Activated CD4-positive, CD25-positive, alpha-beta regulatory T cell treated with anti-CD3 and anti-CD28 coated beads, Interleukin-2, amount 50 U/mL, for 16 hours (primary cell): ENCODE results near the gene ORMDL1.

Experiments used
- DNase-seq: peaks from one replicate; pipeline ENCODE4 v3.0.0-alpha.2; 2020; ENCODE audit warnings: low read depth, low spot score

Gene ORMDL1, protein sequence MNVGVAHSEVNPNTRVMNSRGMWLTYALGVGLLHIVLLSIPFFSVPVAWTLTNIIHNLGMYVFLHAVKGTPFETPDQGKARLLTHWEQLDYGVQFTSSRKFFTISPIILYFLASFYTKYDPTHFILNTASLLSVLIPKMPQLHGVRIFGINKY

DNA sequence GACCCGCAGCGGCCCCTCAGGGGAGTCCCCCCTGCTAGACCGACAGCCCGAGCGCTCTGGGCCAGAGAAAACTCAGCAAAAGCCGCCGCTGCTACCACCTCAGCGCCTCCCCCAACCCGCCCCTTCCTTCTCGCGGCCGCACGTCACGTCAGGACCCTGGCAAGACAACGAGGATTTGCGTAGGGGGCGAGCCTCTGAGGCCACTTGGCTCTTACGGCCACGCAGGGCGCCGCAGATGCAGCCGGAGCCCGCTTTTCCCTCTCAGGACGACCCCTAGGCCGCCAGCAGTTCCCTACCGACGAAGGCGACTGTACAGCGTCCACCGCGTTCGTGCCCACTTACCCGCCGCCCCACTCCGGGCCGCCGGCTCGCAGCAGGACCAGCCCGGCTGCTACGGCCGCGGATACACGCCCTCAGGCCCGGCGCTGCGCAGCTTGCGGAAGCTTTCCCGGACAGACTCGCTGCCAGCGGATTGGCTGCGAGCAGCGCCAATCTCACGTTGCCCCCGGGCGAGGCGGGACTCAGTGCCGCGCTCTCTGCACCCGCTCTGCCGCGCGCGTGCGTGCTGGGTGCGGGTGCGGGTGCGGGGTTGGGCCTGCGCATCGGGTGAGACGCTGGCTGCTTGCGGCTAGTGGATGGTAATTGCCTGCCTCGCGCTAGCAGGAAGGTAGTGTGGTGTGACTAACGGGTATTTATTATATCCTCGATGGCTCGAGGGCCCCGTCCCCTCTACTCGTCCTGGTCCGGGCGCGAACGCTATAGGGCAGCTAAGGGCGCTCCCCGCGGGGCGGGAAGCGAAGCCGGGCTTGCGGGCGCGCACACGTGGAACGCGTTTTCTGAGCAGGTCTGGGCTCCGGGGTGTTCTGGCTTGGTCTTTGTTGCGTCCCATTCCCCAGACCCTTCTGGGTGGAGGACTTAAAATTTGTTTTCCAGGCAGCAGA lies at the start of gene ORMDL1, which contains the start of gene PMS1:
Gene ORMDL1, minus strand, starts transcription at position 413 of the 941 bp plus-strand sequence. CDS start 1,744 bp downstream, outside the sequence.
Gene PMS1, plus strand, starts transcription at position 524 of the 941 bp plus-strand sequence. CDS start 7,360 bp downstream, outside the sequence.
- DNase-seq: peak; percentile 88

DNA sequence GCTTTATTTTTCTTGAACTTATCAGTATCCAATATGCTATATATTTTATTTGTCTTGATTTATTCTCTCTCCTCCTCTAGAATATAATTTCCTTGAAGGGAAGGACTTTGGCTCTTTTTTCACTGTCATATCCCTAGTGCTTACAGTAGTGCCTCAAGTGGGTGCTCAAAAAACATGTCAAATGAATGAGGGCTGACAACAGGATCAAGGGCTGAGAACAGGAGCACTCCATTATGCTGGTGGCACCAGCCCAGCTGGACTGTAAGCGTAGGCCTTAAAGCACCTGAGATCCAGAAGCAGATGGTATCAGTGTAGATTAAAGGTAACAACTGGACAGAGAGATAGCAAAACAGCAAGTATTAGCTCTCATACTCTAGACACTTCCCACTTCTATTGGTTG lies 46.4 kb upstream of the ORMDL1 start:
- no peak for DNase-seq

DNA sequence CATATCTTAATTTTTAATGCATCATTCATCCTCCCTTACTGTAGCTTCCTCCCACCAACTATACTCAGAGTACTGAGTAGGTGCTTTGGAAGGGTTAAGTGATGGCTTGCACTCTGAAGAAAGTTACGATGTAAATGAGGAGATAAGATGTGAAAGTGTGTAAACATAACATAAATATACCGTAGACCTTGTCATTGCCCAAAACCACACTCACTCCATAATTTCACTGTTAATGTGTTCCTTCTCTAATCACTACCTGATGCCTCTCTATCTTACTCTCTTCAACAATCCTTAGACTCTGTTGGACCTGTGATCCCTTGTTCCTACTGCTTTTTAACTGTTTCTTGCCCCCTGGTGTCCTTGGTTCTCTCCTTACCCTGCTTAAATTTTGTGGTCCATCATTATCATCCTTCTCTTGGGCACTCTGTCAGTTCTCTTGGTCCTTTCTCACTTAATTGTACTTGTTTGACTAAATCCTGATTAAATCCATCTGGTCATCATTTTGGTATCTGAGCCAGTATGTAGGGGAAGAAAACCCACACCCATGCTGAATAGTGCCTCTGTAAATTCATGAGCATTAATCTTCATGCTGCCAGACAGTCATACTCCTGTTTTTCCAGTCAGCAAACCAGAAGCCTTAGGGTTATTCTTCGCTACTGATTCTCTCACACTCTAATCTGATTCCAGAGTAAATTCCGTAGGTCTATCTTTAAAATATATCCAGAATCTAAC lies 45.1 kb upstream of the ORMDL1 start:
- DNase-seq: no peak

DNA sequence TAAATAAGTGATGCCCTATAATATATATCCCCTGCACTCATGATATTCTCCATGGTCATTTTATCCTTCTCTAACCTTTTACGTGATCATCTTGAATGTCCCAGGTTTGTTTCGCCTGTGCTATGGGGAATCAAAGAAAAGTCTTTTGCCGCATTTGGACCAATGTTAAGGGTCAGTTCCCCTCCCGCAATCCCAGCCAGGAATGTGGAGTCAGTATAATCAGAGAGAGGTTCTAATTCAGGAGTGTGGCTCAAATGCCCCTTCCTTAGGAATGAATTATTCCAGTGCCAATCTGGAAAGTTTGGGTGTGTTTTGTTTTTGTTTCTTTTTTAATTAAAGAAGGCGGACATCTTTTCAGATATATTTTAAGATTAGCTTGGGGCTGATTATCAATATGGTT lies 41.9 kb upstream of the ORMDL1 start:
- DNase-seq: no peak

DNA sequence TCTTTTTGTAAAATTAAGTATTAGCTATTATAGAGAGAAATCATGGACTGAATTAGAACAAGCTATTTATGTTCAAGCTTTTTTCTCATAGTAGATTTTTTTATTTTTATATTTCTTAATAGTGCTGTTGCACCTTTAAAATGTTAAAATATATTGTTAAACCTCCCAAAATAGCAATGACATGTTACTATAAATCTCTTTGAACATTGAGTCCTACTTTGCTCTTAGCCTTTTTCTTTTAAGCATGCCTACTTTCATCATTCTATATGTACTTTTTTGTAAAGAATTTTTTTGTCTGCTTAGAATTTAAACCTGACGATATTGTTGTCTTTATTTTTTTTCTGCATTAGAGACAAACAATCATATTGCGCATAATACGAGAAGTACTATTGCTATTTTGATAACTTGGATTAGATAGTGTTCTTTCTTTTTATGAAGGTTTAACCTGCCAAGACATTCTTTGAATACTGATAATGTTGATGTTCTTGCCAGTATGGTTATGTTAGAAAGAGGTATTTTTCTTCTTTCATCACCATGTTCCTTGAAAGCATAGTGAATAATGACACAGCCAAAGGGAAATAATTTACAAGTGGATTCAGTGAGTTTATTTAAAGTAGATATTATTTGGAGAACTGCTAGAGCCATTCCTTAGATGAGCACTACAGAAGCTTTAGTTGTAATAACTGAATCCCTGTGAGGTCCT lies 40.7 kb upstream of the ORMDL1 start:
- DNase-seq: no peak

DNA sequence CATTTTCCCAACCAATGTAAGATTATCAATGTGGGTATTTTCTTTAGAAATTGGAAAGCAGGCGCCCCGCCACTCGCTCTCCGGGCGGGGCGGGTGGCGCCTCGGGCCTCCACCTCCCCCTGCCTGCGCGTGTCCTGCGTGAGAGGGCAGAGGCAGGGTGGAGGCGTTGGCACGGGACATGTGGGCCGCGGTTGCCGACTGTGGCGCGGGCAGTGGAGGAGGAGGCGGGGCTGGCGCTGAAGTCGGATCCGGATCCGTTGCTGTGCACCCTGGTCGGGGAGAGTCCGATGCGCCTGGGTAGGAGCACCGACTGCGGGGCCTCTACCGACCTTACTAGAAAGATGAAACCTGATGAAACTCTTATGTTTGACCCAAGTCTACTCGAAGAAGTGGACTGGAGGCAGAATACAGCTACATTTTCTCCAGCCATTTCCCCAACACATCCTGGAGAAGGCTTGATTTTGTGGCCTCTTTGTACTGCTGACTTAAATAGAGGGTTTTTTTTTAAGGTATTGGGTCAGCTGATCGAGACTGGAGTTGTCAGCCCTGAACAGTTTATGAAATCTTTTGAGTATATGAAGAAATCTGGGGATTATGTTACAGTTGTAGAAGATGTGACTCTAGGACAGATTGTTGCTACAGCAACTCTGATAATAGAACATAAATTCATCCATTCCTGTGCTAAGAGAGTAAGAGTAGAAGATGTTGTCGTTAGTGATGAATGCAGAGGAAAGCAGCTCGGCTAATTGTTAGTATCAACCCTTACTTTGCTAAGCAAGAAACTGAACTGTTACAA lies 38.0 kb upstream of the ORMDL1 start:
- DNase-seq: no peak

DNA sequence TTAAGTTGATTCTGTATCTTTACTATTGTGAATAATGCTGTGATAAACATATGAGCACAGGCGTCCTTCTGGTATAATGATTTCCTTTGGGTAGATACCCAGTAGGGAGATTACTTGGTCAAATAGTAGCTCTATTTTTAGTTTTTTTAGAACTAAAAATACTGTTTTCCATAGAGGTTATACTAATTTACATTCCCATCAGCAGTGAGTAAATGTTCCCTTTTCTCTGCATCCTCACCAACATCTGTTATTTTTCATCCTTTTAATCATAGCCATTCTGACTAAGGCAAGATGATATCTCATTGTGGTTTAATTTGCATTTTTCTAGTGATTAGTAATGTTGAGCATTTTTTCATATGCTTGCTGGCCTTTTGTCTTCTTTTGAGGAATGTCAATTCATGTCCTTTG lies 35.2 kb upstream of the ORMDL1 start:
- no peak for DNase-seq

DNA sequence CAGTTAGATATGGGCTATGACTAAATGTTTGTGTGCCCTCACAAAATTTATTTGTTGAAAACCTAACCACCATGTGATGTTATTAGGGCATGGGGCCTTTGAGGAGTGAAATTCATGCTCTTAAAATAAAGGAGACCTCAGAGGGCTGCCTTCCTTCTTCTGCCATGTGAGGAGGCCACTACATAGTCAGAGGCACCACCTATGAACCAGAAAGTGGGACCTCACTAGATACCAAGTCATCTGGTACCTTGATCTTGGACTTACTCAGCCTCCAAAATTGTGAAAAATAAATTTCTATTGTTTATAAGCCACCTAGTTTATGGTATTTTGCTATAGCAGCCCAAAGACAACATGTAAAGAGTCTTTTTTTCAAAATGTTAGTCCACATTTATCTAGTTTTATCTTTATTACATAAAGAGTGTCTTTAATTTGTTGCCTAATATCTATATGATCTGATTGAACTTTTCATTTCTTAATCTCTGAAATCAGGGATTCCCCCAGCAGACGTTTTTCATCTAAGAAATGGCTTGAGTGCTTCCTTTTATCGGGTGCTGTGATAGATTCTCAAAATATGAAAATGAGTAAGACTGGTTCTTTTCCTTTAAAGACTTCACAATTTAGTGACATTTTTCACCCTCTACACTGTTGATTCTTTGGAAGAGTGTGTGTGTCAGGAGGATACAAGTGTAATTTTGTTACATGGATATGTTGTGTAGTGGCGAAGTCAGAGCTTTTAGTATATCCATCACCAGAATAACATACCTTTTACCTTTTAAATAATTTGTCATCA lies 34.3 kb upstream of the ORMDL1 start:
- DNase-seq: no peak

DNA sequence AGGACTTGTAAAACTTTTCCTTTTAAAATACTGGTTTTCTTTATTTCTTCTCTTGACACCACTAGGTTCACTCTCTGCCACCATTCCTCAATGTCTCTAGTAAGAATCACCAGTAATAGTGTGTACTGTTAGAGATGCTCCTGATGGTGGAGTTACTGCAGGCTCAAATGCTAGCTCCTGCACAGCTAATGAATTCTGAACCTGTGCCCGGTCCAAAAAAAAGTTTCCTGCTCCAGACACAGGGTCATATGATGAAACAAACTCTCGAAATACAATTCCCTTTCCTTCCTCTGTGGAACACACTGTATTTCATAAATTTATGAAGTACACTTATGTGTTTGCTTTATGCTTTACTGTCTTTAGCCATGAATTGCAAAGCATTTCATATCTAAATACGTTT lies 19.3 kb upstream of the ORMDL1 start:
- no peak for DNase-seq

DNA sequence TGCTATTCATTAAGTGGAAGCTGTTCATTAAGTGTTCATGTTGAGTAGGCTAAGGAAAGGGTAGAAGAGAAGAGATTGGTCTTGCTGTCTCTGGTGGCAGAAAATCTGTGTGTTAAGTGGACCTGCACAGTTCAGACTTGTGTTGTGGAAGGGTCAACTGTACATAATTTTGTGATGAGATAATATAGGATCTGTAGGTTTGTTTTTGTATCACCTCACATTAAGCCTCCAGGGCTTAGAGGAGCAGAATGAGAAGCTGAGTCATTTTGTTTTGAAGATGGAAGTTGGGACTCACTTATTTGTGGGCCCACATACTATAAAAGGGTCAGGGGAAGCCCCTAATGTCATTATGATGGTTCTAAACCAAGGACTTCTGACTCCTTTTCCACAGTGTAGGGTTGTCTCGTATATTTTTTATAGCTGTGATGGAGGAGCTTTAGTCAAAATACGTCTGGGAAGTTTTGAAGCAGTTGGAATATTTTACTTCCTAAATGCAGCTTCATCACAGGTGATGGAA lies 18.3 kb upstream of the ORMDL1 start:
- DNase-seq: no peak

DNA sequence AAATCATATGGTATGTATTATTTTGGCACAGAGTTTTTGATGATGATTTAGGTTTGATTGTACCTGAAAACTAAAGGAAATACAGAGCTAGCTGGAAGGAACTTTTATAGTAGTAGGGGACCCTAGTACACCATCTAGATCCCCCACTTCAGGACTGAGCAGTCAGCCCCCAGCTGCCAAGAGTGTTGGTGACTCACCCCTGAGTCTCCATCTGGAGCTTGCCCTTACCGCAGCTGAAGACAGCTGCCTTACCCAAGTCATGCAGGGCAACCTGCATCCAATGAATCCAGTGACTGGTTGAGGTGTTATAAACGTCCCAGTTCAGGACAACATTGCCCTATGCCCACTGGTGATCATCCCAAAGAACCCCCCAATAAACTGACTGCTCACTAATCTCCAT lies 15.4 kb upstream of the ORMDL1 start:
- no peak for DNase-seq

DNA sequence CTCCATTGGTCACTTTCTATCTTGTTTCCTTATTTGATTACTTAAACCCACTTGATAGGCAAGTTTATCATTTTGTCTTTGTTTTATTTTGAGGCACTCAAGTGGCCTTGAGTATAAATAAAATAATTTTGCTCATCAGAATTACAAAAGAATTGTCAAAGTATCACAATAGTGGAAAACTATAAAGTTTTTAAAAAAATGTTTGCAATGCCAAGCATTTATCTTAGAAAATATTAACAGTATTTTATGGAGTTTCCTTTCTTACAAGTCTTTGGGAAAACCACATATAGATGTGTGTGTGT lies 14.8 kb upstream of the ORMDL1 start:
- DNase-seq: no peak

DNA sequence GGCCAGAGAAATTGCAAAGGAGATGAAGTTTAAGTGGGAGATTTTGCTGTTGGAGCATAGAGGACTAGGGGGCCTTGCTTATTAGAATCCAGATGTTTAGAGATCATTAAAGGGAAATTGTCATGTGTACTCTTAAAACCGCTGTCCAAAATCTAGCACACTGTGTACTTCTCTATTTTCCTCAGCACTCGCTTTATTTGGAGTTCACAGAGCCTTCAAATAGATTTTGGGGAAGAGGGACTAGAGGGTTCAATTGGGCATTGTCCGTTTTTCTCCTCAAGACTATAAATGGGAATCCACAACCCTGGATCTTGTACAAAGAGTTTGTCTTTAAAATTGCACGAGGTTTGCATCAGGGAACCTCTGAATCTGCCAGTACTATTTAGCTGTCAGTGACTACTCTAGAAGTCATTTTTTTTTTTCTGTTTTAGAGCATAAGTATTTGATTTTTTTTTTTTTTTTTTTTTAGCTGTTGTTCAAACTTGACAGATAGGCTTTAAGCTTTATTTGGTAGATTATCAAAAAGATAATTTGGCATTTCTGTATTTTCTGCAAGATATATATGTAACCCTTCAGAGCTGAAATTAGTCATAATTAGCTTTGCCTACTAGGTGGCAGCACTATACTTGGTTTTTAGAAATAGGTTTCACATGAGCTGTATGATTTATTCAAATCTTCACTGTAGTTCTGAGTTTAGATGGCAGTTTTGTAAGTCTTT lies 14.3 kb upstream of the ORMDL1 start:
- no peak for DNase-seq

DNA sequence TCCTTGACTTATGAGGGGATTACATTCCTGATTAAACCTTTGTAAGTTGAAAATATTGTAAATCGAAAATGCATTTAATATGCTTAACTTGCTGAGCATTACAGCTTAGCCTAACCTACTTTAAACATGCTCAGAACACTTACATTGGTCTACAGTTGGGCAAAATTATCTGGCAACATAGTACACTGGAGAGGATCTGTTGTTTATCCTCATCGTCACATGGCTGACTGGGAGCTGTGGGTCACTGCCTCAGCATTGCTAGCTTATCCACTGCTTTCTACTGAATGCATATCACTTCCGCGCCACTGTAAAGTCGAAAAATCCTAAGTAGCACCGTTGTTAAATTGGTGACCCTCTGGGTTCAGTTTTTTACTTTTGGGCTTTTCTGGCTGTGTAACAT lies 13.8 kb upstream of the ORMDL1 start:
- DNase-seq: no peak

DNA sequence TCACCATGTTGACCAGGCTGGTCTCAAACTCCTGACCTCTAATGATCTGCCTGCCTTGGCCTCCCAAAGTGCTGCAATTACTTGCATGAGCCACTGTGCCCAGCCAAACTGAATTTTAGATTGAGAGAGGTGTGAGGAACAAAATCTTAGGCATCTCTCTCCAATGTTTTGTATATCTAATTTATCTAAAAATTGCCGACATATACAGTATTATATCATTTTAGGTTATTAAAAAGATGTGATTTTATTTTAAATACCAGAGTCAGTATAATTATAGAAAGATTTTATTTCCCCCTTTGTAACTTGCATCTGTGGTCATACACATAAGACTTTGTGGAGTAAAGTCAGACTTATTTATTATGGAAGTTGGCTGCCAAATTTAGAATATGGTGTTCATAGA lies 10.2 kb upstream of the ORMDL1 start:
- no peak for DNase-seq

DNA sequence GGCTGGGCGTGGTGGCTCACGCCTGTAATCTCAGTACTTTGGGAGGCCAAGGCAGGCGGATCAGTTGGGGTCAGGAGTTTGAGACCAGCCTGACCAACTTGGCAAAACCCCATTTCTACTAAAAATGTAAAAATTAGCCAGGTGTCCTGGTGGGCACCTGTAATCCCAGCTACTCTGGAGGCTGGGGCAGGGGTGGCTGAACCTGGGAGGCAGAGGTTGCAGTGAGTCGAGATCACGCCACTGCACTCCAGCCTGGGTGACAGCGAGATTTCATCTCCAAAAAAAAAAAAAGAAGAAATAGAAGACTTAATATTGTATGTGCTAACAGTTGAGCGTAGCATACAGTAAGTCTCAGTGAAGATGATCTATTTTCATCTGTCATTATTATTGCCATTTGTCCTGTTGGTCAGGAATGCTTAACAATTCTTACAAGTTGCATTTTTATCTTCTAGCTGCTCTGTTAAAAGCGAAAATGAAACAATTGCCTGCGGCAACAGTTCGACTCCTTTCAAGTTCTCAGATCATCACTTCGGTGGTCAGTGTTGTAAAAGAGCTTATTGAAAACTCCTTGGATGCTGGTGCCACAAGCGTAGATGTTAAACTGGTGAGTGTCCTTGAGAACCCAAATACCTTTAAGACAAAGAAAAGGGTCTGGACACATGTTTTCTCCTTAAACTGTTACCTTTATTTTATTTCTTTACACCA lies 7.4 kb upstream of the ORMDL1 start:
- DNase-seq: no peak

DNA sequence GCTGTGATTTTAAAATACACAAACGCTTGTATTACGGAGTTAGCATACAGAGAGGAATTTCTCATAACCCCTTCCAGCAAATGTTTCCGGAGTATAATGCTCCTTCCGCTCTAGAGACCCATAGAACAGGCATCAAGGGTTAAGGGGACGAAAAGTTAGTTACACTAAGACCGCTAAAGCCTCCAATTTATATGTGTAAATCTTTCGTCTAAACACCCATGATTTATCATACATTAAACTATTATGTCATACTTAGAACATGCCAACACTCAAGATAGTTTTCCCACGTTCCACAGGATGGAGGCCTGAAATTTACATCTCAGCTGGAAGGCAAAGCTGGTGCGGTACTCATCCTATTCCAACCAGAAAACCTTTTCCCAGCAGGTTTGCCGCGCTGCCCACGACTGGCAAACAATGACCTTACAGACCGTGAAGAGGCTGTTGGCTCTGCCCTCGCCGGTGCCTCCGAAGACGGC lies 650 bp downstream of the ORMDL1 start:
- no peak for DNase-seq

DNA sequence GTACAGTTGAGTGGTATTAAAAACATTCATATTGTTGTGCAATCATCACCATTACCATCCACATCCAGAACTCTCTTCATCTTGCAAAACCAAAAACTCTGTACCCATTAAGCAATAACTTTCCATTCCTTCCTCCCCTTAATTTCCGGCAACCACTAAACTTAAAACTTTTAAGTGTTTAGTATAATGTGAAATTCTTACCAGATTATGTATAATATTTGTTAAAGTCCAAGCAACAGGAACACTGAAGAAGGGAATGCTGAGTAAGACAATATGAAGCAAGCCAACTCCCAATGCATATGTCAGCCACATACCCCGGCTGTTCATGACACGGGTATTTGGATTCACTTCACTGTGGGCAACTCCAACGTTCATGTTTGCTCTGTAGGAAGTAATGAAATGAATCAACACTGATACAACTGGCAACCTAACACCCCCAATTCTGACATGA lies 1.9 kb downstream of the ORMDL1 start:
- no peak for DNase-seq

DNA sequence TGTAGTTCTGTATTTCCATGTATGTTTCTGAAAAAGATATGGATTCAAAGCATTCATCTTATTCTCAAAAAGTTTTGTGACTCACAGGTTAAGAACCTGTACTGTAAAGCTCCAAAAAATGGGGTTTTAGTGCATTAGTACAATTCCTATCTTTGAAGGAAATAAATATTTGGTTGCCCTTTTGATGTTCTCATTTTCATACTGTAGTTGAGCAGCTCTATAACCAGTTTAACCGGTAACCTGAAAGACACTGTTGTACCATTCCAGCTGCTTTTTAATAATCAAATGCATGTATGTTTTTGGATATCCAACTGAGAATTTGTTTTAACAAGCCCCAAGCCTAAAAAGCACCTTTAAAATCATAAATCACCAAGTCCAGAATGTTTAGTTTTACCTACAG lies 11.9 kb downstream of the ORMDL1 start:
- DNase-seq: no peak
